ENCODE results near the gene KIF26A. TPM values are rescaled to one million over a fixed set of nuclear protein-coding genes. Genes with fewer than 3 reads are reported as not detected.

The KIF26A gene
- total and polyA plus RNA-seq, 2 of the 4 experiments (the other 2 are of a cell fraction), result not detected

- Histone ChIP-seq H3K9me3 (ENCODE audit: control insufficient read depth, insufficient read depth, low read length) (peaks cover 49% of the 10 kb centered on the region), H3K27me3 (ENCODE audit: control insufficient read depth, insufficient read depth, low read length) (no peaks in the 10 kb centered on the region), H3K4me1 (ENCODE audit: control insufficient read depth, insufficient read depth, low read length) (no peaks in the 10 kb centered on the region), H2AK5ac (ENCODE audit: low read depth, low read length) (no peak overlapping the region), H3K9me1 (ENCODE audit: insufficient read depth, low read length) (no peaks in the 10 kb centered on the region), H2BK120ac (ENCODE audit: low read depth, low read length) (no peak overlapping the region), H3K4me2 (ENCODE audit: low read depth, low read length) (no peak overlapping the region), H3K14ac (replicated peaks; ENCODE audit: low read depth, low read length) (no peak overlapping the region), H4K20me1 (ENCODE audit: insufficient read depth, low read length) (no peaks in the 10 kb centered on the region), H3K4ac (ENCODE audit: low read depth, low read length) (no peak overlapping the region), H3K4me3 (ENCODE audit: insufficient read depth, low read depth, low read length) (no peak overlapping the region), H3K9ac (ENCODE audit: low read depth, low read length) (no peak overlapping the region), H2BK20ac (ENCODE audit: low read depth, low read length) (no peak overlapping the region), H3K27ac (ENCODE audit: insufficient read depth, low read length) (no peak overlapping the region), H2BK5ac (ENCODE audit: low read depth, low read length, poor library complexity, severe bottlenecking) (no peak overlapping the region), H3K18ac (ENCODE audit: low read depth, low read length) (no peak overlapping the region), H3K23ac (ENCODE audit: low read depth, low read length) (no peak overlapping the region), H3K56ac (ENCODE audit: extremely low read depth, insufficient read depth, low read length) (no peak overlapping the region), H4K5ac (ENCODE audit: low read depth, low read length) (no peak overlapping the region), H3K36me3 (ENCODE audit: control insufficient read depth, insufficient read depth, low read length) (no peaks in the 10 kb centered on the region), H2BK15ac (ENCODE audit: low read depth, low read length) (no peak overlapping the region), H3K79me1 (ENCODE audit: low read depth in 1 of 2, low read length in 2 of 2) (no peaks in the 10 kb centered on the region), H2AK9ac (replicated peaks; ENCODE audit: low read depth, low read length, poor library complexity) (no peak overlapping the region), H2AFZ (replicated peaks; ENCODE audit: low read length, poor library complexity) (no peak overlapping the region), H4K8ac (ENCODE audit: low read depth in 2 of 2, low read length in 2 of 2) (no peak overlapping the region), H4K91ac (ENCODE audit: insufficient read depth, low read depth, low read length) (no peak overlapping the region)
- no peak for DNase-seq
- ATAC-seq (ENCODE audit: low read depth), result no peak
- ChIA-PET POLR2A (ENCODE audit: unreplicated experiment) (no interaction called here), CTCF (no interaction called here)
- 66% methylated on average over 10 of the region's 21 CpGs; no CpG with 5 or more reads in 1 of the 2 experiments for WGBS, 2 experiments (ENCODE audit: extremely low coverage in 2 of 2, insufficient read length in 1 of 2)
- intact Hi-C loops (cut with micrococcal nuclease), result no loop called here
- BruUV-seq (replicated peaks), result no TSS peak
- in situ Hi-C loops (cut with MboI; ENCODE audit: low sequenced_read_pairs), result no loop called here
- dilution Hi-C loops (cut with HindIII; ENCODE audit: low sequenced_read_pairs, unreplicated experiment), result no loop called here
- TF ChIP-seq SMC3 (IDR thresholded peaks at IDR 0.05; ENCODE audit: low read depth, low read length) (no peak), BHLHE40 (IDR thresholded peaks at IDR 0.05; ENCODE audit: low read depth, low read length) (no peak), RFX5 (IDR thresholded peaks at IDR 0.05; ENCODE audit: low read depth, low read length) (no peak), CEBPB (IDR thresholded peaks at IDR 0.05; ENCODE audit: low read depth, low read length) (no peak), NFE2L2 (IDR thresholded peaks at IDR 0.05; ENCODE audit: low read depth, low read length) (no peak), RCOR1 (IDR thresholded peaks at IDR 0.05; ENCODE audit: insufficient replicate concordance, low read length) (no peak), FOS (IDR thresholded peaks at IDR 0.05; ENCODE audit: low read depth, low read length) (no peak), POLR2A (IDR thresholded peaks at IDR 0.05; ENCODE audit: low read depth, low read length) (no peak), MAZ (IDR thresholded peaks at IDR 0.05; ENCODE audit: borderline replicate concordance, low read depth, low read length) (no peak), MXI1 (IDR thresholded peaks at IDR 0.05; ENCODE audit: borderline replicate concordance, low read depth, low read length) (no peak), MAFK (IDR thresholded peaks at IDR 0.05; ENCODE audit: low read depth, low read length) (no peak), CHD1 (IDR thresholded peaks at IDR 0.05; ENCODE audit: low read depth, low read length) (no peak)
- TF ChIP-seq, protein P1, sequence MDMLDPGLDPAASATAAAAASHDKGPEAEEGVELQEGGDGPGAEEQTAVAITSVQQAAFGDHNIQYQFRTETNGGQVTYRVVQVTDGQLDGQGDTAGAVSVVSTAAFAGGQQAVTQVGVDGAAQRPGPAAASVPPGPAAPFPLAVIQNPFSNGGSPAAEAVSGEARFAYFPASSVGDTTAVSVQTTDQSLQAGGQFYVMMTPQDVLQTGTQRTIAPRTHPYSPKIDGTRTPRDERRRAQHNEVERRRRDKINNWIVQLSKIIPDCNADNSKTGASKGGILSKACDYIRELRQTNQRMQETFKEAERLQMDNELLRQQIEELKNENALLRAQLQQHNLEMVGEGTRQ (IDR thresholded peaks at IDR 0.05; ENCODE audit: low read depth, low read length), result no peak
- TF ChIP-seq, protein P2, sequence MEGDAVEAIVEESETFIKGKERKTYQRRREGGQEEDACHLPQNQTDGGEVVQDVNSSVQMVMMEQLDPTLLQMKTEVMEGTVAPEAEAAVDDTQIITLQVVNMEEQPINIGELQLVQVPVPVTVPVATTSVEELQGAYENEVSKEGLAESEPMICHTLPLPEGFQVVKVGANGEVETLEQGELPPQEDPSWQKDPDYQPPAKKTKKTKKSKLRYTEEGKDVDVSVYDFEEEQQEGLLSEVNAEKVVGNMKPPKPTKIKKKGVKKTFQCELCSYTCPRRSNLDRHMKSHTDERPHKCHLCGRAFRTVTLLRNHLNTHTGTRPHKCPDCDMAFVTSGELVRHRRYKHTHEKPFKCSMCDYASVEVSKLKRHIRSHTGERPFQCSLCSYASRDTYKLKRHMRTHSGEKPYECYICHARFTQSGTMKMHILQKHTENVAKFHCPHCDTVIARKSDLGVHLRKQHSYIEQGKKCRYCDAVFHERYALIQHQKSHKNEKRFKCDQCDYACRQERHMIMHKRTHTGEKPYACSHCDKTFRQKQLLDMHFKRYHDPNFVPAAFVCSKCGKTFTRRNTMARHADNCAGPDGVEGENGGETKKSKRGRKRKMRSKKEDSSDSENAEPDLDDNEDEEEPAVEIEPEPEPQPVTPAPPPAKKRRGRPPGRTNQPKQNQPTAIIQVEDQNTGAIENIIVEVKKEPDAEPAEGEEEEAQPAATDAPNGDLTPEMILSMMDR (conservative IDR thresholded peaks at IDR 0.05; ENCODE audit: low read depth, low read length), result no peak
- TF ChIP-seq, protein P3, sequence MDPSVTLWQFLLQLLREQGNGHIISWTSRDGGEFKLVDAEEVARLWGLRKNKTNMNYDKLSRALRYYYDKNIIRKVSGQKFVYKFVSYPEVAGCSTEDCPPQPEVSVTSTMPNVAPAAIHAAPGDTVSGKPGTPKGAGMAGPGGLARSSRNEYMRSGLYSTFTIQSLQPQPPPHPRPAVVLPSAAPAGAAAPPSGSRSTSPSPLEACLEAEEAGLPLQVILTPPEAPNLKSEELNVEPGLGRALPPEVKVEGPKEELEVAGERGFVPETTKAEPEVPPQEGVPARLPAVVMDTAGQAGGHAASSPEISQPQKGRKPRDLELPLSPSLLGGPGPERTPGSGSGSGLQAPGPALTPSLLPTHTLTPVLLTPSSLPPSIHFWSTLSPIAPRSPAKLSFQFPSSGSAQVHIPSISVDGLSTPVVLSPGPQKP (IDR thresholded peaks at IDR 0.05; ENCODE audit: borderline replicate concordance, low read depth, low read length), result no peak
Observed at GRCh38 chr14:104217486-104218360, 79.3 kb downstream of the KIF26A start.

All from IMR-90 (cell line).